Esophagus squamous epithelium (tissue), 4 donors: ENCODE measurements around the gene ASTN2.

Experiments
- CTCF ChIP-seq, 6 experiments: fragments of 450-650 bp in 4 of 6; fragments of 200-600 bp in 2 of 6; sonication (generic) in 2 of 6; IDR thresholded peaks; one replicate each; pipeline ENCODE4 v1.5.1; 2016 to 2019; ENCODE audit warnings: antibody characterized with exemption in 6 of 6, mild to moderate bottlenecking in 4 of 6, moderate library complexity in 4 of 6
- POLR2A ChIP-seq, 4 donors: fragments of 450-650 bp; IDR thresholded peaks; one replicate each; pipeline ENCODE4 v1.6.1; 2017; ENCODE audit warnings: antibody characterized with exemption in 4 of 4, mild to moderate bottlenecking in 4 of 4, moderate library complexity in 3 of 4

GRCh38 chr9:117138231-117138630 lies 276.6 kb downstream of the ASTN2 start:
- TF ChIP-seq CTCF (IDR thresholded peaks at IDR 0.05) = no peak
- TF ChIP-seq POLR2A (IDR thresholded peaks at IDR 0.05) = no peak
